GM12878 (cell line): ENCODE results near the gene SKA1. TPM values are rescaled to one million over a fixed set of nuclear protein-coding genes. Genes with fewer than 3 reads are reported as not detected.

Source experiments
- ATAC-seq: fragments of 200-7000 bp; cut with Tn5 transposase; 3 replicates; pipeline ENCODE4 v1.9.1; 2020; ENCODE audit warnings: mild to moderate bottlenecking, moderate library complexity
- BruUV-seq: library from RNA; stranded (reverse); fragments of 400-500 nt; replicated peaks from 2 replicates; lab custom pipeline; 2021; lab: Mats Ljungman, UMichigan
- CTCF ChIA-PET: fragments of 300-600 bp; sonication (Branson Sonifier 250); formaldehyde crosslinking; extraction: SDS; loops from one replicate; lab custom pipeline; 2021; ENCODE audit warnings: inconsistent platforms; lab: Yijun Ruan, JAX
- POLR2A ChIA-PET: fragments of 350-600 bp; formaldehyde crosslinking; extraction: SDS; loops from one replicate; lab custom pipeline; 2021; ENCODE audit warnings: inconsistent platforms; lab: Charles Lee
- RAD21 ChIA-PET: fragments of 300-600 bp; sonication (Branson Sonifier 250); formaldehyde crosslinking; loops from one replicate; lab custom pipeline; 2023; ENCODE audit warnings: antibody characterized with exemption; ENCODE audit not compliant: unreplicated experiment; lab: Charles Lee
- SMC1A ChIA-PET: fragments of 300-600 bp; sonication (Branson Sonifier 250); formaldehyde crosslinking; loops from one replicate; lab custom pipeline; 2023; ENCODE audit not compliant: unreplicated experiment, uncharacterized antibody; lab: Charles Lee
- DNase-seq: peaks from one replicate; pipeline ENCODE4 v3.0.0-alpha.2; 2011; ENCODE audit warnings: low read depth, low spot score
- FAIRE-seq: peaks from 3 replicates; lab custom pipeline; 2011; peaks lifted over from hg19 to GRCh38; lab: Jason Lieb, UNC
- H2AFZ ChIP-seq: 2 replicates; pipeline ENCODE4 v1.6.0; 2011; ENCODE audit warnings: low read depth, low read length, control low read depth; ENCODE audit not compliant: control insufficient read depth
- H3K27ac ChIP-seq: 2 replicates; pipeline ENCODE4 v1.5.1; 2011; ENCODE audit warnings: control low read depth; ENCODE audit not compliant: control insufficient read depth, insufficient read depth
- H3K27me3 ChIP-seq, 2 experiments: replicated peaks in 1 of 2; 2 replicates each; pipeline versions ENCODE4 v1.6.0 to v1.6.1; 2011; ENCODE audit warnings: low read length in 1 of 2; ENCODE audit not compliant: control insufficient read depth in 2 of 2, insufficient read depth in 2 of 2
- H3K36me3 ChIP-seq, 2 experiments: 2 replicates each; pipeline ENCODE4 v1.5.1; 2011; ENCODE audit warnings: low read length in 1 of 2; ENCODE audit not compliant: control insufficient read depth in 2 of 2, insufficient read depth in 2 of 2
- H3K4me1 ChIP-seq: 2 replicates; pipeline ENCODE4 v1.6.1; 2011; ENCODE audit warnings: mild to moderate bottlenecking, low read length, moderate library complexity, mixed read lengths; ENCODE audit not compliant: control insufficient read depth, insufficient read depth
- H3K4me2 ChIP-seq: 2 replicates; pipeline ENCODE4 v1.6.0; 2011; ENCODE audit warnings: control low read depth; ENCODE audit not compliant: control insufficient read depth, insufficient read depth
- H3K4me3 ChIP-seq: fragments of 200-600 bp; sonication (generic); 2 replicates; pipeline ENCODE4 v1.5.1; 2016
- H3K79me2 ChIP-seq: 2 replicates; pipeline ENCODE4 v1.6.0; 2011; ENCODE audit warnings: low read length; ENCODE audit not compliant: control insufficient read depth, insufficient read depth
- H3K9ac ChIP-seq: 2 replicates; pipeline ENCODE4 v1.8.0; 2011; ENCODE audit warnings: low read length, control low read depth, mixed read lengths; ENCODE audit not compliant: control insufficient read depth, insufficient read depth
- H3K9me3 ChIP-seq: replicated peaks from 3 replicates; pipeline ENCODE4 v1.5.1; 2011; ENCODE audit warnings: mild to moderate bottlenecking, low read length; ENCODE audit not compliant: control insufficient read depth, insufficient read depth
- H4K20me1 ChIP-seq: 2 replicates; pipeline ENCODE4 v1.6.0; 2011; ENCODE audit not compliant: control insufficient read depth, insufficient read depth
- IKZF2 ChIP-seq, 2 experiments: fragments of 450-650 bp; IDR thresholded peaks; 2 replicates each; pipeline ENCODE4 v1.6.1; 2017; ENCODE audit warnings: mild to moderate bottlenecking in 2 of 2, moderate library complexity in 2 of 2
- MEF2A ChIP-seq: IDR thresholded peaks from 2 replicates; pipeline ENCODE4 v1.6.1; 2011; ENCODE audit warnings: low read depth, mild to moderate bottlenecking, low read length, moderate library complexity; ENCODE audit not compliant: insufficient read depth
- RCOR1 ChIP-seq: conservative IDR thresholded peaks from 2 replicates; pipeline ENCODE4 v1.6.1; 2012; ENCODE audit warnings: low read depth, low read length, improper control_type of control experiment
- SMAD1 ChIP-seq: fragments of 450-650 bp; IDR thresholded peaks from 2 replicates; pipeline ENCODE4 v1.6.1; 2018; ENCODE audit warnings: mild to moderate bottlenecking, low read depth; ENCODE audit not compliant: partially characterized antibody
- WGBS: methylation state at CpG from one replicate; pipeline ENCODE4 v1.1.6; 2016; ENCODE audit warnings: low lambda C conversion rate; ENCODE audit not compliant: insufficient replicate concordance, insufficient coverage; ENCODE audit errors: missing lambda C conversion rate; 5-methylcytosine and 5-hydroxymethylcytosine counted together
- in situ Hi-C: fragments of 300-500 bp; cut with MboI; formaldehyde crosslinking; loops from 9 replicates; pipeline ENCODE4 v1.14.3; 2018; ENCODE audit warnings: mixed read lengths
- intact Hi-C: fragments of 100-400 bp; cut with micrococcal nuclease; formaldehyde crosslinking; loops from one replicate; pipeline ENCODE4 v1.14.2; 2022; ENCODE audit not compliant: unreplicated experiment
- polyA plus RNA-seq, 11 experiments: library from polyadenylated mRNA; depleted of rRNA in 4 of 11; unstranded in 6 of 11; stranded (reverse) in 5 of 11; fragments of >200 nt; fragmentation: Nextera tagmentation in 4 of 11; fragmentation: Illumina TruSeq in 1 of 11; extraction: Ambion mirVana in 4 of 11; extraction: Trizol in 1 of 11; gene quantifications; 1 replicate in 1 of 11; 2 replicates in 10 of 11; pipeline versions ENCODE4 v1.2.1 to v1.2.3, GENCODE V29; 2011 to 2016; ENCODE audit warnings: inconsistent platforms in 2 of 11, missing spikeins in 2 of 11, low read depth in 1 of 11
- total RNA-seq, 4 experiments: library from RNA; depleted of rRNA in 3 of 4; stranded (reverse); fragments of >200 nt in 3 of 4; fragmentation: Illumina TruSeq in 1 of 4; extraction: Trizol in 1 of 4; gene quantifications; 2 replicates each; pipeline versions ENCODE4 v1.2.1 to v1.2.3, GENCODE V29; 2013 to 2021
- TF ChIP-seq, protein P1 (sequence below): fragments of 150-350 bp; IDR thresholded peaks from 2 replicates; pipeline ENCODE4 v1.6.1; 2014; ENCODE audit warnings: mild to moderate bottlenecking, low read depth, low read length
- TF ChIP-seq, protein P2 (sequence below): fragments of 450-650 bp; formaldehyde crosslinking; IDR thresholded peaks from 2 replicates; pipeline ENCODE4 v1.4.0; 2020; ENCODE audit warnings: mild to moderate bottlenecking, moderate library complexity

Gene SKA1
- total and polyA plus RNA-seq, 10 of the 15 experiments (the other 5 are each of a cell fraction or from before 2014, with no cell fraction given) = 16.4 to 36.7 (median 31.1) TPM

DNA sequence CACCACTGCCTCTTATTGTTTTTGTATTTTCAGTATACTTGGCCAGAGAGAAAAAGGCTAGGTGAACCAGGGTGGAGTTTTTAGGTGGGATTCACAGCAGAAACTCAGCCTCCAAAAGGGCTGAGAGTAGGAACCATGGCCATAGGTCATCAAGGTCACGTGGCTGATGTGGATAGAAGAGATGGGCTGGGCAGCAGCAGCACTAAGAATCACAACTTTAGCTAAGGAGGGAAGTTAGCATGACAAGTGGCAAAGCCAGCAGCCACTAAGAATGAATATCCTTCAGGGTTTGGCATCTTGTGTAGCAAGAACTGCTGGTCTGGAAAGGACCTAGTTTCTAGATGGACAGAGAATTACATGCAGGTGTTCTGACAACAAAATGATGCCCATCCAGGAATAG is 43.2 kb upstream of the SKA1 start:
- 31% methylated on average over 1 of the region's 1 CpG for WGBS
- FAIRE-seq (no peak), ATAC-seq (no peak), DNase-seq (no peak)
- RAD21 ChIA-PET = no interaction called here
- Histone ChIP-seq H3K4me1 (peaks cover 31% of the 10 kb centered on the region), H3K9ac (no peak overlapping the region), H3K79me2 (no peaks in the 10 kb centered on the region), H3K36me3 (no peaks in the 10 kb centered on the region), H3K27me3 (no peaks in the 10 kb centered on the region), H4K20me1 (no peaks in the 10 kb centered on the region), H3K27ac (no peak overlapping the region), H3K4me2 (no peak overlapping the region), H2AFZ (no peak overlapping the region), H3K4me3 (no peak overlapping the region)
- BruUV-seq = no TSS peak
- intact Hi-C loops = no loop called here
- SMC1A ChIA-PET = interaction anchor here (0.7 to 3.9 kb wide), 5 partner anchors 9 to 24 kb away, joined by 3 to 25 read pairs (median 14); no protein-coding TSS in a partner anchor
- CTCF ChIA-PET = interaction anchor here (2.6 kb wide), 2 partner anchors 11 to 25 kb away, joined by 13 to 22 read pairs; no protein-coding TSS in a partner anchor
- TF ChIP-seq MEF2A (no peak), IKZF2 (IDR thresholded peaks at IDR 0.05) (no peak), RCOR1 (no peak), SMAD1 (no peak)
- TF ChIP-seq, protein P1, sequence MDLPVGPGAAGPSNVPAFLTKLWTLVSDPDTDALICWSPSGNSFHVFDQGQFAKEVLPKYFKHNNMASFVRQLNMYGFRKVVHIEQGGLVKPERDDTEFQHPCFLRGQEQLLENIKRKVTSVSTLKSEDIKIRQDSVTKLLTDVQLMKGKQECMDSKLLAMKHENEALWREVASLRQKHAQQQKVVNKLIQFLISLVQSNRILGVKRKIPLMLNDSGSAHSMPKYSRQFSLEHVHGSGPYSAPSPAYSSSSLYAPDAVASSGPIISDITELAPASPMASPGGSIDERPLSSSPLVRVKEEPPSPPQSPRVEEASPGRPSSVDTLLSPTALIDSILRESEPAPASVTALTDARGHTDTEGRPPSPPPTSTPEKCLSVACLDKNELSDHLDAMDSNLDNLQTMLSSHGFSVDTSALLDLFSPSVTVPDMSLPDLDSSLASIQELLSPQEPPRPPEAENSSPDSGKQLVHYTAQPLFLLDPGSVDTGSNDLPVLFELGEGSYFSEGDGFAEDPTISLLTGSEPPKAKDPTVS = no peak
- TF ChIP-seq, protein P2, sequence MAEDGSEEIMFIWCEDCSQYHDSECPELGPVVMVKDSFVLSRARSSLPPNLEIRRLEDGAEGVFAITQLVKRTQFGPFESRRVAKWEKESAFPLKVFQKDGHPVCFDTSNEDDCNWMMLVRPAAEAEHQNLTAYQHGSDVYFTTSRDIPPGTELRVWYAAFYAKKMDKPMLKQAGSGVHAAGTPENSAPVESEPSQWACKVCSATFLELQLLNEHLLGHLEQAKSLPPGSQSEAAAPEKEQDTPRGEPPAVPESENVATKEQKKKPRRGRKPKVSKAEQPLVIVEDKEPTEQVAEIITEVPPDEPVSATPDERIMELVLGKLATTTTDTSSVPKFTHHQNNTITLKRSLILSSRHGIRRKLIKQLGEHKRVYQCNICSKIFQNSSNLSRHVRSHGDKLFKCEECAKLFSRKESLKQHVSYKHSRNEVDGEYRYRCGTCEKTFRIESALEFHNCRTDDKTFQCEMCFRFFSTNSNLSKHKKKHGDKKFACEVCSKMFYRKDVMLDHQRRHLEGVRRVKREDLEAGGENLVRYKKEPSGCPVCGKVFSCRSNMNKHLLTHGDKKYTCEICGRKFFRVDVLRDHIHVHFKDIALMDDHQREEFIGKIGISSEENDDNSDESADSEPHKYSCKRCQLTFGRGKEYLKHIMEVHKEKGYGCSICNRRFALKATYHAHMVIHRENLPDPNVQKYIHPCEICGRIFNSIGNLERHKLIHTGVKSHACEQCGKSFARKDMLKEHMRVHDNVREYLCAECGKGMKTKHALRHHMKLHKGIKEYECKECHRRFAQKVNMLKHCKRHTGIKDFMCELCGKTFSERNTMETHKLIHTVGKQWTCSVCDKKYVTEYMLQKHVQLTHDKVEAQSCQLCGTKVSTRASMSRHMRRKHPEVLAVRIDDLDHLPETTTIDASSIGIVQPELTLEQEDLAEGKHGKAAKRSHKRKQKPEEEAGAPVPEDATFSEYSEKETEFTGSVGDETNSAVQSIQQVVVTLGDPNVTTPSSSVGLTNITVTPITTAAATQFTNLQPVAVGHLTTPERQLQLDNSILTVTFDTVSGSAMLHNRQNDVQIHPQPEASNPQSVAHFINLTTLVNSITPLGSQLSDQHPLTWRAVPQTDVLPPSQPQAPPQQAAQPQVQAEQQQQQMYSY (CRISPR knock-in tag) = no peak
- TF ChIP-seq, all 136 proteins: peak for 0
- in situ Hi-C loops = no loop called here
- peaks cover 10% of the 10 kb centered on the region; the same call in 2 of the 3 replicates for H3K9me3 ChIP-seq
- POLR2A ChIA-PET = interaction anchor here (1.1 kb wide), 1 partner anchor 23 kb away, joined by 3 read pairs; no protein-coding TSS in a partner anchor
